CD4-positive, CD25-positive, alpha-beta regulatory T cell (primary cell): ENCODE data around the gene DNAJB9. TPM values are rescaled to one million over a fixed set of nuclear protein-coding genes. Genes with fewer than 3 reads are reported as not detected.

Experiments used
- ATAC-seq, 2 donors: fragments of 150-1000 bp; cut with Tn5 transposase; one replicate each; pipeline ENCODE4 v1.10.0; 2021; ENCODE audit warnings: low read depth in 2 of 2, moderate number of reproducible peaks in 2 of 2, moderate library complexity in 1 of 2
- DNase-seq, 3 donors: peaks; one replicate each; pipeline versions ENCODE4 v3.0.0 to v3.0.0-alpha.2; 2012 to 2022; ENCODE audit warnings: mixed read lengths in 1 of 3
- H3K27ac ChIP-seq: one replicate; pipeline ENCODE4 v1.7.0; 2013; ENCODE audit warnings: mild to moderate bottlenecking, low read length; ENCODE audit not compliant: insufficient read depth, poor library complexity, severe bottlenecking
- H3K27me3 ChIP-seq: one replicate; pipeline ENCODE4 v1.7.0; 2013; ENCODE audit warnings: low read length; ENCODE audit not compliant: control insufficient read depth, insufficient read depth
- H3K36me3 ChIP-seq: one replicate; pipeline ENCODE4 v1.7.0; 2013; ENCODE audit warnings: mild to moderate bottlenecking, low read length, moderate library complexity; ENCODE audit not compliant: control insufficient read depth, insufficient read depth
- H3K4me1 ChIP-seq: 2 replicates; pipeline ENCODE4 v1.7.0; 2013; ENCODE audit warnings: mild to moderate bottlenecking, low read length; ENCODE audit not compliant: insufficient read depth, control insufficient read depth, poor library complexity, severe bottlenecking
- H3K4me3 ChIP-seq: one replicate; pipeline ENCODE4 v1.7.0; 2013; ENCODE audit warnings: low read depth, mild to moderate bottlenecking, low read length, moderate library complexity
- H3K9me3 ChIP-seq, 2 experiments: 1 replicate in 1 of 2; 2 replicates in 1 of 2; pipeline ENCODE4 v1.7.0; 2013; ENCODE audit warnings: low read length in 2 of 2, mild to moderate bottlenecking in 1 of 2, moderate library complexity in 1 of 2; ENCODE audit not compliant: control insufficient read depth in 2 of 2
- H3K27ac Mint-ChIP-seq, 3 donors: one replicate each; pipeline ENCODE4 v1.8.0; 2020 to 2022; ENCODE audit warnings: mild to moderate bottlenecking in 3 of 3, mixed read lengths in 3 of 3, moderate library complexity in 2 of 3
- H3K27me3 Mint-ChIP-seq: one replicate; pipeline ENCODE4 v1.8.0; 2022; ENCODE audit warnings: mild to moderate bottlenecking, mixed read lengths
- H3K36me3 Mint-ChIP-seq: one replicate; pipeline ENCODE4 v1.8.0; 2020; ENCODE audit warnings: mixed read lengths
- H3K4me1 Mint-ChIP-seq, 4 donors: one replicate each; pipeline ENCODE4 v1.8.0; 2020 to 2022; ENCODE audit warnings: mixed read lengths in 4 of 4, mild to moderate bottlenecking in 1 of 4
- H3K4me3 Mint-ChIP-seq, 4 donors: one replicate each; pipeline ENCODE4 v1.8.0; 2020 to 2022; ENCODE audit warnings: mild to moderate bottlenecking in 4 of 4, mixed read lengths in 4 of 4, moderate library complexity in 3 of 4
- H3K9me3 Mint-ChIP-seq, 7 donors: one replicate each; pipeline ENCODE4 v1.8.0; 2020 to 2022; ENCODE audit warnings: mixed read lengths in 7 of 7, mild to moderate bottlenecking in 3 of 7, moderate library complexity in 2 of 7
- polyA plus RNA-seq, 4 donors: library from polyadenylated mRNA; unstranded; fragments of 300-500 nt; fragmentation: Illumina TruSeq; gene quantifications; one replicate each; pipeline ENCODE4 v1.2.3, GENCODE V29; 2021
- total RNA-seq: library from RNA; stranded (reverse); gene quantifications from one replicate; pipeline ENCODE4 v1.2.3, GENCODE V29; 2022

DNAJB9 gene
- total and polyA plus RNA-seq, 5 donors from 2014 or later, result 26.3 to 53.3 (median 44.1) TPM

DNA sequence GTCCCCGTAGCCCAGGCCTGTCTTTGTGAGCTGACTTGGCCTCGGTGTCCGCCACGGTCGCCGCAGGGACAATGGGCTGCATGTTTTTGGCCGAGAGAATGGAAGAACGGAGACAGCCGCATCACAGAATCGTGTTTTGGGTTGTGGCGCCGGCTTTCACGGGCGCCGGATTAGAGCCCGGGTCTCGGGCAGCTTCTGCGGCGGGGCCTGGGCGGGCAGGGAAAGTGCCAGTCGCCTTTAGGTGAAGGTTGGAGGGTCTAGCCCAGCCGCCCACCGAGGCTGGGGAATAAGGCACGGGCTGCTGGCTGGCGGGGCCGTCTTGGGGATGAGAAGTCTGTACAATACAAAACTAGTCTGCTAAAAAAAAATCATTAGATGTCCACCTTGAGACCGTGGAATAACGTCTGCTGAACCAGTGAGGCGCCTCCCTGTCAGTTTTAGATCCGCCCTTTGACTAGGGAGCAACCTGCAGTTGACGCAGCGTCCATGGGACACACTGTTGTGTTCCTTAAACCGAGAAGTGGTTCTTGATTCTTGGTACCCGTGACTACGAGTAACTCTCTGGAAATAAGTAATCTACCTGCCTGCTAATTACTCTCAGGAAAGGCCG, 577 bp downstream of the DNAJB9 start:
- Mint-ChIP-seq H3K36me3 (peaks cover 18% of the 10 kb centered on the region), H3K9me3 (peaks cover 0 to 6% (median 0%) of the 10 kb centered on the region in 7 donors), H3K27ac (peak overlapping the region; percentile 98 to 100 (median 100)), H3K27me3 (peaks cover 7% of the 10 kb centered on the region), H3K4me1 (peaks cover 24 to 71% (median 44%) of the 10 kb centered on the region in 4 donors), H3K4me3 (peak overlapping the region; percentile 96 to 99 (median 96))
- no peaks in the 10 kb centered on the region for H3K9me3 ChIP-seq
- H3K4me3 ChIP-seq, result peak overlapping the region; percentile 89
- H3K27me3 ChIP-seq, result no peaks in the 10 kb centered on the region
- peaks cover 24% of the 10 kb centered on the region for H3K36me3 ChIP-seq
- H3K27ac ChIP-seq, result peak overlapping the region; percentile 100
- DNase-seq (peak in 2 of 3 donors; percentile 25 to 70), ATAC-seq (no peak)
- peaks cover 40% of the 10 kb centered on the region for H3K4me1 ChIP-seq

DNA sequence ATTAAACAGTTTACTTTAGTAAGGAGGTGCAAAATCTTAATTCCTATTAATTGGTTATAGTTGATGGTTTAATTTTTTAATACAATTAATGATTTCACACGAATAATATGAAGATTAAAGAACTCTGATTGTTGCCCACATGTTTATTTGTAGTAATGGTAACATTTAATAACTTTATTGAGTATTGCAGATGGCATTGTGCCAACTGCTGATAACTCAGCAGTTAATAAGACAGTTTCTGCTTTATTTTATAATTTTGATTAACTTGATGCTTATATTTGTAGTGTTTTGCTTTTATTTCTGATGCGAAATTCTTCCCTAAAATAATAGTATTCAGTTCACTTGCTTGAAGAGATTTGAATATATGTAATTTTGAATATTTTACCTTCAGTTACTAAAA, 2.8 kb downstream of the DNAJB9 start:
- Mint-ChIP-seq H3K27ac (no peak overlapping the region), H3K9me3 (peaks cover 0 to 5% (median 0%) of the 10 kb centered on the region in 7 donors), H3K36me3 (peaks cover 22% of the 10 kb centered on the region), H3K4me1 (peaks cover 26 to 62% (median 45%) of the 10 kb centered on the region in 4 donors), H3K4me3 (peak overlapping the region in 1 of 4 donors; percentile 10), H3K27me3 (peaks cover 7% of the 10 kb centered on the region)
- Histone ChIP-seq H3K4me1 (peaks cover 38% of the 10 kb centered on the region), H3K36me3 (peaks cover 16% of the 10 kb centered on the region), H3K4me3 (no peak overlapping the region), H3K9me3 (no peaks in the 10 kb centered on the region), H3K27me3 (no peaks in the 10 kb centered on the region), H3K27ac (no peak overlapping the region)
- DNase-seq, result no peak
- no peak for ATAC-seq

DNA sequence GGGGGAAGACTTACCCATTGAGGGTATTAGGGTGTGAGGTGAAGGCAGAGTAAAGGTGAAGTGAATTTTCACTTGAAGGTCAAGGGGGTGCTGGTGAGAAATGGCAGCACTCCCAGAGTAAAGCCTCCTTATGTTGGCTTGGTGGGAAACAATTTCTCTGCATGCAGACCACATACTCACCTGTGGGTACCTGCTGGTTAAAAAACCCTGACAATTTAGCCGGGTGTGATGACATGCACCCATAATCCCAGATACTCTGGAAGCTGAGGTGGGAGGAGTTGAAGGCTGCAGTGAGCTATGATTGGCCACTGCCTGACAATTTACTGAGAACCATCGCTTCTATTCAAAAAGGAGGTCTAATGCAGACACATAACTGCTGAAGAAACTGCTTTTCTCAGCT, 5.5 kb downstream of the DNAJB9 start:
- Mint-ChIP-seq H3K9me3 (peaks cover 0 to 4% (median 1%) of the 10 kb centered on the region in 7 donors), H3K27ac (no peak overlapping the region), H3K36me3 (peaks cover 29% of the 10 kb centered on the region), H3K4me1 (peaks cover 28 to 37% (median 34%) of the 10 kb centered on the region in 4 donors), H3K4me3 (peak overlapping the region in 1 of 4 donors; percentile 19), H3K27me3 (no peaks in the 10 kb centered on the region)
- peaks cover 33% of the 10 kb centered on the region for H3K36me3 ChIP-seq
- no peak overlapping the region for H3K4me3 ChIP-seq
- H3K4me1 ChIP-seq, result peaks cover 19% of the 10 kb centered on the region
- H3K27me3 ChIP-seq, result no peaks in the 10 kb centered on the region
- no peak for DNase-seq
- no peak for ATAC-seq
- H3K27ac ChIP-seq, result no peak overlapping the region
- peaks cover 0 to 5% of the 10 kb centered on the region in 2 experiments for H3K9me3 ChIP-seq

DNA sequence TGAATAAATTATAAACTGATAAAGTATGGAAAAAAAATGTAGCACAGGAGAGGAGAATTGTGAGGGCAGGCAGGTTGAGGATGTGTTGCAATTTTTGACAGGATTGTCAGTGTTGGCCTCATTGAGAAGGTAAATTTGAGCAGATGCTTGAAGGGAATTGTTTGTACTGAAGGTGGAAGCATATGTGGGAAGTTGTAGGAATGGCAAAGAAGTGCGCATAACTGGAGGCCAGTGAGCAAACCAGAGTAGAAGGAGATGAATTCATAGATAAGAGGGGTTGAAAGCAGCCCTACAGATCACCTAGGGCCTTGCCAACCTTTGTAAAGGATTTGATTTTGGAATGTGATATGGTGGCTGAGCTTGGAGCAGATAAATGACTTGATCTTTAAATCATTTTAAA, 6.4 kb downstream of the DNAJB9 start:
- Mint-ChIP-seq H3K4me1 (peaks cover 23 to 32% (median 29%) of the 10 kb centered on the region in 4 donors), H3K36me3 (peaks cover 29% of the 10 kb centered on the region), H3K9me3 (peaks cover 0 to 4% (median 1%) of the 10 kb centered on the region in 7 donors), H3K27ac (no peak overlapping the region), H3K27me3 (no peaks in the 10 kb centered on the region), H3K4me3 (peak overlapping the region in 1 of 4 donors; percentile 55)
- DNase-seq (no peak), ATAC-seq (no peak)
- Histone ChIP-seq H3K4me1 (peaks cover 12% of the 10 kb centered on the region), H3K36me3 (peaks cover 33% of the 10 kb centered on the region), H3K4me3 (no peak overlapping the region), H3K27ac (no peak overlapping the region), H3K27me3 (no peaks in the 10 kb centered on the region), H3K9me3 (peaks cover 0 to 5% of the 10 kb centered on the region in 2 experiments)

DNA sequence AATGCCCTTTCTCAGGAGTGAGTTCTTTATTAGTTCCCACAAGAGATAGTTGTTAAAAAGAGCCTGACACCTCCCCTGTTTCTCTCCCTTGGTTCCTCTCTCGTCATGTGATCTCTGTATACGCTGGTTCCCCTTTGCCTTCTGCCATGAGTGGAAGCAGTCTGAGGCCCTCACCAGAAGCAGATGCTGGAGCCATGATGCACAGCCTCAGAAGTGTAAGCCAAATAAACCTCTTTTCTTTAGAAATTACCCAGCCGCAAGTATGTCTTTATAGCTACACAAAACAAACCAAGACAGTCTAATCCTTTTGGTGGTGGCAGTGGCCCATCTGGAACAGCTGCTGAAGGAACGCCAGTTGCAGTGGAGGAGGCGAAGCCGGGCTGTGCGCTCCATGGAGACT, 9.3 kb downstream of the DNAJB9 start:
- H3K27ac ChIP-seq, result no peak overlapping the region
- Mint-ChIP-seq H3K4me1 (peaks cover 6 to 23% (median 9%) of the 10 kb centered on the region in 4 donors), H3K9me3 (peaks cover 0 to 7% (median 1%) of the 10 kb centered on the region in 7 donors), H3K36me3 (peaks cover 19% of the 10 kb centered on the region), H3K4me3 (no peak overlapping the region), H3K27ac (no peak overlapping the region), H3K27me3 (no peaks in the 10 kb centered on the region)
- H3K9me3 ChIP-seq, result peaks cover 0 to 5% of the 10 kb centered on the region in 2 experiments
- H3K4me3 ChIP-seq, result no peak overlapping the region
- DNase-seq (no peak), ATAC-seq (no peak)
- peaks cover 23% of the 10 kb centered on the region for H3K36me3 ChIP-seq
- no peaks in the 10 kb centered on the region for H3K27me3 ChIP-seq
- no peaks in the 10 kb centered on the region for H3K4me1 ChIP-seq

DNA sequence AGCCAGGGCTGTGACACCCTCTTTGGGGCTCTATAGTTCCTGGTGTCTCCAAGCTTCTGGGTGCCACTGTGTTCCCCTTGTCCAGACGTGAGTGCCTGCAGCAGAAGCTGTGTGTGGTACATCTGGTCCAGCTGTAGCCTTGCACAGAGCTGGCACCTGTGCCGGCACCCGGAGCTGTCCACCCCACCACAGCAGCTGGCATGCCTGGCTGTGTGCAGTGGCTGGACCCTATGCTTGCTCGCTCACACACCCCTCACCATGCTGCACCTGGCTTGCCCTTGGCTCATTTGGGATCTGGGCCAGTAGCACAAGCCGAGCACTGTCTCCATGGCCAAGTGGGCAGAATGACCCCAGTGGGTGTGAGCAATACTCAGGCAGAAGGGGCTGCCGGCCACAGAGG, 10.6 kb downstream of the DNAJB9 start:
- DNase-seq (no peak), ATAC-seq (no peak)
- Mint-ChIP-seq H3K27me3 (no peaks in the 10 kb centered on the region), H3K36me3 (peaks cover 19% of the 10 kb centered on the region), H3K27ac (no peak overlapping the region), H3K9me3 (peaks cover 0 to 7% (median 1%) of the 10 kb centered on the region in 7 donors), H3K4me1 (peaks cover 2 to 20% (median 6%) of the 10 kb centered on the region in 4 donors), H3K4me3 (no peak overlapping the region)
- Histone ChIP-seq H3K9me3 (peaks cover 0 to 5% of the 10 kb centered on the region in 2 experiments), H3K4me1 (no peaks in the 10 kb centered on the region), H3K27me3 (no peaks in the 10 kb centered on the region), H3K4me3 (no peak overlapping the region), H3K27ac (no peak overlapping the region), H3K36me3 (peaks cover 17% of the 10 kb centered on the region)

DNA sequence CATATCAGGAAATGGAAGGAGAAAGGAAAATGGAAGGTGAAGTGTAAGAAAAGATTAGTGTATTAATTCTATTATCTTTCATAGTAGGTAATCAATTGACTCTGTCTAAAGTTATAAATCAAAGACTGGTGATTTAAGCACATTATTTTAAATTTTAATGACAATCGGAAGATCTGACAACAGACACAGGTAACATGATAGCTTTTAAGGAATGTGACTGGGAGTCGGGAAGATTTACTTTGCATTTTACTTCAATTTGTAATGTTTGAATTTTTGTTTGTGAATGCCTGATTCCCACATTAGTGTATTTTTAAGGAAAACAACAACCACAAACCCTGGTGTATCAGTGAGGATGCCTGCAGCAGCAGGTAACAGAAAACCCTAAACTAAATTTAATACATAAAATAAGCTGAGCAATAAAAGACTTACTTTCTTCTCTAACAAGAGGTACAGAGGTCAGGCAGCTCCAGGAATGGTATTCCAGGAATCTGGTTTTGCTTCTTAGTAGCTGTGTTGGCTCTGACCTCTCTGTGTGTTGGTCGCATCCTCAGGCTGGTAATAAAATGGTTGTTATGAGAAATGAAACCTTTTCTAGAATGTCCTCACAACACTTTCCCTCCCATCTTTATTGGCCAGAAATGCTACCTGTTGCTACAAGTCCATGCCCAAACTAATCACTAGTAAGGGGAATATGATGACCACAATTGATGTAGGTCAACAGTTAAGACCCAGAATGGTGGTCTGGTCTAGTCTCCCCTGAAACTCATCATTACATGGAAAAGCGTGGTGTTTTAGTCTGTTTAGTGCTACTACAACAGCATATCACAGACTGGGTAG, 12.2 kb downstream of the DNAJB9 start:
- H3K4me3 ChIP-seq, result no peak overlapping the region
- H3K27ac ChIP-seq, result no peak overlapping the region
- H3K27me3 Mint-ChIP-seq, result peaks cover 11% of the 10 kb centered on the region
- no peaks in the 10 kb centered on the region for H3K4me1 ChIP-seq
- DNase-seq (no peak), ATAC-seq (no peak)
- peaks cover 0 to 5% of the 10 kb centered on the region in 2 experiments for H3K9me3 ChIP-seq
- H3K36me3 ChIP-seq, result peaks cover 17% of the 10 kb centered on the region
- H3K9me3 Mint-ChIP-seq, result peaks cover 0 to 7% (median under 1%) of the 10 kb centered on the region in 7 donors
- no peak overlapping the region for H3K4me3 Mint-ChIP-seq
- no peak overlapping the region for H3K27ac Mint-ChIP-seq
- peaks cover 9% of the 10 kb centered on the region for H3K36me3 Mint-ChIP-seq
- no peaks in the 10 kb centered on the region for H3K27me3 ChIP-seq
- peaks cover 0 to 14% (median under 1%) of the 10 kb centered on the region in 4 donors for H3K4me1 Mint-ChIP-seq
